PC-3 (cell line): ENCODE results near the gene PMS1. TPM values are rescaled to one million over a fixed set of nuclear protein-coding genes. Genes with fewer than 3 reads are reported as not detected.

ENCODE experiments used
- ATAC-seq: fragments of 200-7000 bp; cut with Tn5 transposase; 2 replicates; pipeline ENCODE4 v1.9.1; 2020; ENCODE audit warnings: mild to moderate bottlenecking, moderate library complexity
- BruUV-seq: library from RNA; stranded (reverse); fragments of 400-500 nt; replicated peaks from 2 replicates; lab custom pipeline; 2021; lab: Mats Ljungman, UMichigan
- CTCF ChIA-PET: fragments of 300-600 bp; sonication (Branson Sonifier 250); formaldehyde crosslinking; loops from one replicate; lab custom pipeline; 2022; ENCODE audit warnings: antibody characterized with exemption; lab: Charles Lee
- POLR2A ChIA-PET: fragments of 300-600 bp; sonication (Branson Sonifier 250); formaldehyde crosslinking; loops from one replicate; lab custom pipeline; 2022; ENCODE audit warnings: antibody characterized with exemption; ENCODE audit not compliant: unreplicated experiment; lab: Charles Lee
- DNase-seq: peaks from one replicate; pipeline ENCODE4 v3.0.0-alpha.2; 2015
- H2AFZ ChIP-seq: fragments of 300-600 bp; sonication (generic); 2 replicates; pipeline ENCODE4 v1.6.0; 2016; ENCODE audit warnings: antibody characterized with exemption, low read length
- H3F3A ChIP-seq: fragments of 300-600 bp; sonication (generic); one replicate; pipeline ENCODE4 v1.6.0; 2017; ENCODE audit warnings: antibody characterized with exemption, low read length, control low read depth, mild to moderate bottlenecking; ENCODE audit not compliant: unreplicated experiment
- H3K27ac ChIP-seq: fragments of 300-600 bp; sonication (generic); 2 replicates; pipeline ENCODE4 v1.5.1; 2016; ENCODE audit warnings: mild to moderate bottlenecking, low read length
- H3K27me3 ChIP-seq: fragments of 300-600 bp; sonication (generic); 2 replicates; pipeline ENCODE4 v1.6.1; 2016; ENCODE audit warnings: low read length, mixed read lengths
- H3K36me3 ChIP-seq: fragments of 300-600 bp; sonication (generic); 2 replicates; pipeline ENCODE4 v1.6.1; 2016; ENCODE audit warnings: low read depth, mixed run types, low read length, mixed read lengths
- H3K4me1 ChIP-seq: fragments of 300-600 bp; sonication (generic); 2 replicates; pipeline ENCODE4 v1.5.1; 2016; ENCODE audit warnings: low read length; ENCODE audit not compliant: insufficient read depth
- H3K4me2 ChIP-seq: fragments of 300-600 bp; sonication (generic); 2 replicates; pipeline ENCODE4 v1.6.0; 2016; ENCODE audit warnings: low read length
- H3K4me3 ChIP-seq: fragments of 300-600 bp; sonication (generic); 2 replicates; pipeline ENCODE4 v1.5.1; 2016; ENCODE audit warnings: mild to moderate bottlenecking, low read length, mixed read lengths
- H3K79me2 ChIP-seq: fragments of 300-600 bp; sonication (generic); 2 replicates; pipeline ENCODE4 v1.6.1; 2017; ENCODE audit warnings: low read length, mixed read lengths
- H3K9ac ChIP-seq: fragments of 300-600 bp; sonication (generic); 2 replicates; pipeline ENCODE4 v1.6.0; 2016; ENCODE audit warnings: mild to moderate bottlenecking, low read length
- H3K9me2 ChIP-seq: fragments of 300-600 bp; sonication (generic); replicated peaks from 2 replicates; pipeline ENCODE4 v1.6.1; 2016; ENCODE audit warnings: mixed run types, low read length, mixed read lengths
- H3K9me3 ChIP-seq: fragments of 300-600 bp; sonication (generic); 2 replicates; pipeline ENCODE4 v1.6.1; 2016; ENCODE audit warnings: low read length, mixed read lengths
- H4K20me1 ChIP-seq: fragments of 300-600 bp; sonication (generic); 2 replicates; pipeline ENCODE4 v1.6.1; 2016; ENCODE audit warnings: low read length, mixed read lengths
- EZH2 ChIP-seq: fragments of 300-600 bp; sonication (generic); IDR thresholded peaks from one replicate; pipeline ENCODE4 v1.6.1; 2017; ENCODE audit warnings: antibody characterized with exemption, mild to moderate bottlenecking, low read length; ENCODE audit not compliant: unreplicated experiment
- EZH2phosphoT487 ChIP-seq: fragments of 300-600 bp; sonication (generic); IDR thresholded peaks from 2 replicates; pipeline ENCODE4 v1.6.1; 2018; ENCODE audit warnings: mild to moderate bottlenecking, antibody characterized with exemption, low read length, borderline replicate concordance
- intact Hi-C: fragments of 100-400 bp; cut with micrococcal nuclease; formaldehyde crosslinking; loops from 2 replicates; pipeline ENCODE4 v1.9.0; 2023
- total RNA-seq: library from RNA; depleted of rRNA; stranded (reverse); fragments of >200 nt; gene quantifications from 2 replicates; pipeline ENCODE4 v1.2.3, GENCODE V29; 2014
- TF ChIP-seq, protein P1 (sequence below): fragments of 300-600 bp; sonication (generic); conservative IDR thresholded peaks from 2 replicates; pipeline ENCODE4 v1.5.1; 2017; ENCODE audit warnings: antibody characterized with exemption, low read depth, mild to moderate bottlenecking, low read length

Gene PMS1
- total RNA-seq, 1 experiment from 2014 or later: 13.8 TPM

DNA sequence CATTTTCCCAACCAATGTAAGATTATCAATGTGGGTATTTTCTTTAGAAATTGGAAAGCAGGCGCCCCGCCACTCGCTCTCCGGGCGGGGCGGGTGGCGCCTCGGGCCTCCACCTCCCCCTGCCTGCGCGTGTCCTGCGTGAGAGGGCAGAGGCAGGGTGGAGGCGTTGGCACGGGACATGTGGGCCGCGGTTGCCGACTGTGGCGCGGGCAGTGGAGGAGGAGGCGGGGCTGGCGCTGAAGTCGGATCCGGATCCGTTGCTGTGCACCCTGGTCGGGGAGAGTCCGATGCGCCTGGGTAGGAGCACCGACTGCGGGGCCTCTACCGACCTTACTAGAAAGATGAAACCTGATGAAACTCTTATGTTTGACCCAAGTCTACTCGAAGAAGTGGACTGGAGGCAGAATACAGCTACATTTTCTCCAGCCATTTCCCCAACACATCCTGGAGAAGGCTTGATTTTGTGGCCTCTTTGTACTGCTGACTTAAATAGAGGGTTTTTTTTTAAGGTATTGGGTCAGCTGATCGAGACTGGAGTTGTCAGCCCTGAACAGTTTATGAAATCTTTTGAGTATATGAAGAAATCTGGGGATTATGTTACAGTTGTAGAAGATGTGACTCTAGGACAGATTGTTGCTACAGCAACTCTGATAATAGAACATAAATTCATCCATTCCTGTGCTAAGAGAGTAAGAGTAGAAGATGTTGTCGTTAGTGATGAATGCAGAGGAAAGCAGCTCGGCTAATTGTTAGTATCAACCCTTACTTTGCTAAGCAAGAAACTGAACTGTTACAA lies 37.9 kb downstream of the PMS1 start:
- ChIA-PET POLR2A (no interaction called here), CTCF (interaction anchor here (0.7 kb wide), 1 partner anchor 26 kb away, joined by 3 read pairs; no protein-coding TSS in a partner anchor)
- BruUV-seq: no TSS peak
- Histone ChIP-seq H3K36me3 (peaks cover 17% of the 10 kb centered on the region; the same call in 1 of the 2 replicates), H3K9me2 (no peaks in the 10 kb centered on the region), H3K27ac (no peak overlapping the region), H2AFZ (no peak overlapping the region), H3K4me2 (no peak overlapping the region), H3F3A (no peaks in the 10 kb centered on the region), H3K27me3 (no peaks in the 10 kb centered on the region), H4K20me1 (no peaks in the 10 kb centered on the region), H3K79me2 (no peaks in the 10 kb centered on the region), H3K4me1 (no peaks in the 10 kb centered on the region), H3K9me3 (no peaks in the 10 kb centered on the region), H3K9ac (no peak overlapping the region), H3K4me3 (no peak overlapping the region)
- TF ChIP-seq, protein P1, sequence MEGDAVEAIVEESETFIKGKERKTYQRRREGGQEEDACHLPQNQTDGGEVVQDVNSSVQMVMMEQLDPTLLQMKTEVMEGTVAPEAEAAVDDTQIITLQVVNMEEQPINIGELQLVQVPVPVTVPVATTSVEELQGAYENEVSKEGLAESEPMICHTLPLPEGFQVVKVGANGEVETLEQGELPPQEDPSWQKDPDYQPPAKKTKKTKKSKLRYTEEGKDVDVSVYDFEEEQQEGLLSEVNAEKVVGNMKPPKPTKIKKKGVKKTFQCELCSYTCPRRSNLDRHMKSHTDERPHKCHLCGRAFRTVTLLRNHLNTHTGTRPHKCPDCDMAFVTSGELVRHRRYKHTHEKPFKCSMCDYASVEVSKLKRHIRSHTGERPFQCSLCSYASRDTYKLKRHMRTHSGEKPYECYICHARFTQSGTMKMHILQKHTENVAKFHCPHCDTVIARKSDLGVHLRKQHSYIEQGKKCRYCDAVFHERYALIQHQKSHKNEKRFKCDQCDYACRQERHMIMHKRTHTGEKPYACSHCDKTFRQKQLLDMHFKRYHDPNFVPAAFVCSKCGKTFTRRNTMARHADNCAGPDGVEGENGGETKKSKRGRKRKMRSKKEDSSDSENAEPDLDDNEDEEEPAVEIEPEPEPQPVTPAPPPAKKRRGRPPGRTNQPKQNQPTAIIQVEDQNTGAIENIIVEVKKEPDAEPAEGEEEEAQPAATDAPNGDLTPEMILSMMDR: no peak
- TF ChIP-seq EZH2: no peak
- TF ChIP-seq EZH2phosphoT487: no peak
- ATAC-seq (no peak), DNase-seq (no peak)
- intact Hi-C loops: no loop called here

DNA sequence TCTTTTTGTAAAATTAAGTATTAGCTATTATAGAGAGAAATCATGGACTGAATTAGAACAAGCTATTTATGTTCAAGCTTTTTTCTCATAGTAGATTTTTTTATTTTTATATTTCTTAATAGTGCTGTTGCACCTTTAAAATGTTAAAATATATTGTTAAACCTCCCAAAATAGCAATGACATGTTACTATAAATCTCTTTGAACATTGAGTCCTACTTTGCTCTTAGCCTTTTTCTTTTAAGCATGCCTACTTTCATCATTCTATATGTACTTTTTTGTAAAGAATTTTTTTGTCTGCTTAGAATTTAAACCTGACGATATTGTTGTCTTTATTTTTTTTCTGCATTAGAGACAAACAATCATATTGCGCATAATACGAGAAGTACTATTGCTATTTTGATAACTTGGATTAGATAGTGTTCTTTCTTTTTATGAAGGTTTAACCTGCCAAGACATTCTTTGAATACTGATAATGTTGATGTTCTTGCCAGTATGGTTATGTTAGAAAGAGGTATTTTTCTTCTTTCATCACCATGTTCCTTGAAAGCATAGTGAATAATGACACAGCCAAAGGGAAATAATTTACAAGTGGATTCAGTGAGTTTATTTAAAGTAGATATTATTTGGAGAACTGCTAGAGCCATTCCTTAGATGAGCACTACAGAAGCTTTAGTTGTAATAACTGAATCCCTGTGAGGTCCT lies 40.6 kb downstream of the PMS1 start:
- no peak for ATAC-seq
- BruUV-seq: no TSS peak

More for the DNA sequence above, 40.6 kb downstream of the PMS1 start:
- no peak for DNase-seq
- no peaks in the 10 kb centered on the region for H4K20me1 ChIP-seq
- CTCF ChIA-PET: interaction anchor here (0.6 kb wide), 1 partner anchor 995 kb away, joined by 4 read pairs; no protein-coding TSS in a partner anchor
- H3K27me3 ChIP-seq: no peaks in the 10 kb centered on the region
- H3K9me2 ChIP-seq: no peaks in the 10 kb centered on the region
- POLR2A ChIA-PET: interaction anchor here (0.5 kb wide), 1 partner anchor 313 kb away, joined by 4 read pairs; no protein-coding TSS in a partner anchor
- H3K4me1 ChIP-seq: no peaks in the 10 kb centered on the region
- no peak overlapping the region for H3K4me3 ChIP-seq
- no peak for TF ChIP-seq EZH2phosphoT487
- TF ChIP-seq, protein P1: no peak
- TF ChIP-seq EZH2: no peak
- H3K4me2 ChIP-seq: no peak overlapping the region
- no peaks in the 10 kb centered on the region for H3K79me2 ChIP-seq
- no peaks in the 10 kb centered on the region for H3F3A ChIP-seq
- no peak overlapping the region for H3K9ac ChIP-seq
- no peak overlapping the region for H3K27ac ChIP-seq
- H3K9me3 ChIP-seq: no peaks in the 10 kb centered on the region
- intact Hi-C loops: no loop called here
- H3K36me3 ChIP-seq: peaks cover 5% of the 10 kb centered on the region; the same call in 1 of the 2 replicates
- no peak overlapping the region for H2AFZ ChIP-seq
